ENCODE measurements around the gene EXPH5.
A peak's percentile ranks its signal among the peaks of the same experiment; 100 is the strongest.

Gene EXPH5

GRCh38 chr11:108558222-108558621 is 35.3 kb downstream of the EXPH5 start:
- H3K4me2 ChIP-seq, result no peak overlapping the region
- no peaks in the 10 kb centered on the region for H3K9me3 ChIP-seq (replicated peaks in 1 of 11)
- TF ChIP-seq Cebpa-rat (IDR thresholded peaks at IDR 0.05), result no peak
- no peaks in the 10 kb centered on the region for H4K20me1 ChIP-seq
- no peaks in the 10 kb centered on the region for H3K27me3 ChIP-seq
- H3K9ac ChIP-seq, result no peak overlapping the region
- H3K4me1 ChIP-seq, result no peaks in the 10 kb centered on the region
- no peaks in the 10 kb centered on the region for H3K36me3 ChIP-seq
- H3K27ac ChIP-seq, result no peak overlapping the region
- H3K4me3 ChIP-seq, result no peak overlapping the region

DNA sequence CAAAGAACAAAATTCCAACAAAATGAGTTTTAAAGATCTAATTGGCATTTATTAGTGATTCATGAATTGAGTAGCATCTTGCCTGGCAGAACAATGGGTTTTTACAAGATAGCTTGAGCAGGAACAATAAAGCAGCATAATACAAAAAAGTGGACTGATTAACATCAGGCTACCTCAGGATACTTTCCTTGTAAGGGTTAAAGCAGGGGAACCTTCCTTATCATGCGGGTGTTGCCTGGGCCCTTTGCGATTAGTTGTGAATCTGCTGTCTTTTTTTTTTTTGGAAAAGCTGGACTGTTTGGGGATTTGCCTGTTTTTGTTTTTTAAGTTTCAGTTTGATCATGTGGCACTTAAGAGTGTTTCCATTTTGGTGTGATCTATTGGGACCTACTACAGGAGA is 37.5 kb downstream of the EXPH5 start:
- no peak for TF ChIP-seq Cebpa-rat (IDR thresholded peaks at IDR 0.05)
- Histone ChIP-seq H3K9ac (no peak overlapping the region), H3K27me3 (no peaks in the 10 kb centered on the region), H3K4me2 (no peak overlapping the region), H3K27ac (no peak overlapping the region), H3K9me3 (replicated peaks in 1 of 11) (no peaks in the 10 kb centered on the region), H3K4me1 (peaks cover 0 to 9% (median 0%) of the 10 kb centered on the region in 10 experiments; a peak in 4 of 20 replicates), H3K4me3 (no peak overlapping the region), H3K36me3 (no peaks in the 10 kb centered on the region), H4K20me1 (no peaks in the 10 kb centered on the region)

- H3K9ac ChIP-seq, result no peak overlapping the region
- no peaks in the 10 kb centered on the region for H3K9me3 ChIP-seq (replicated peaks in 1 of 11)
- H3K36me3 ChIP-seq, result no peaks in the 10 kb centered on the region
- H3K4me3 ChIP-seq, result no peak overlapping the region
- H3K27me3 ChIP-seq, result no peaks in the 10 kb centered on the region
- H3K27ac ChIP-seq, result no peak overlapping the region
- H3K4me1 ChIP-seq, result peaks cover 0 to 19% (median 0%) of the 10 kb centered on the region in 10 experiments; a peak in 4 of 20 replicates
- TF ChIP-seq Cebpa-rat (IDR thresholded peaks at IDR 0.05), result no peak
- H4K20me1 ChIP-seq, result no peaks in the 10 kb centered on the region
- peak overlapping the region in 1 of 11 experiments; percentile 31; a peak in 2 of 22 replicates for H3K4me2 ChIP-seq
These were observed 41.7 kb downstream of the EXPH5 start for GRCh38 chr11:108551651-108552462.

- Histone ChIP-seq H3K27ac (no peak overlapping the region), H3K27me3 (no peaks in the 10 kb centered on the region), H3K4me3 (no peak overlapping the region), H3K4me2 (no peak overlapping the region), H3K4me1 (peaks cover 0 to 19% (median 0%) of the 10 kb centered on the region in 10 experiments; a peak in 4 of 20 replicates), H4K20me1 (no peaks in the 10 kb centered on the region), H3K9me3 (replicated peaks in 1 of 11) (no peaks in the 10 kb centered on the region), H3K9ac (no peak overlapping the region), H3K36me3 (no peaks in the 10 kb centered on the region)
- TF ChIP-seq Cebpa-rat (IDR thresholded peaks at IDR 0.05), result no peak
These were observed 44.2 kb downstream of the EXPH5 start for GRCh38 chr11:108549319-108549885.

DNA sequence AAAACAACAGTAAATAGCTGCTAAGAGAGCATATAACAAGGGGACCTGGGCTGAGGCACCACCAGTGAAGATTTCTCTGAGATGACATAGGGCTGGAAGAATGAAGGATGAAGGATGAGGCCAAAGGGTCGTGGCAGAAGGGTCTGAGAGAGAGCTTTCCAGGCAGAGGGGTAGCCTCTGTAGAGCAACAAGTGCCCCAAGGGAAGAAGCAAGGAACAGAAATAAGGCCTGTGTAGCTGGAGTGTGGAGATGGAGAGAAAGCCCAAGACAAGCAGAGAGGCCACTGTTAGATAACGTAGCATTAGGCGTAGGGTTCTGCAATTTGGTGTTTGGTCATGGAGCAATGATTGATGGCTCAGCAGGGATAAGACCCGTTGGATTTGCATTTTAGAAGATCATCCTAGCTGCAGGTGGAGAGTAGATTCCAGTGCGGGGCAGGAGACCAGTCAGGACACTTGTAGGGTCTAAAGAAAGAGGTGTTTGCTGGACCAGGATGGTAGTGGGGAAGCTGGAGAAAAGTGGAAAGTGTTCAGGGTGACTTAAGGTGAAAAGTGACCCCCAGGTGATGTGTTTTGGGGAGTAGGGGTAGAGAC is 47.6 kb downstream of the EXPH5 start:
- Histone ChIP-seq H3K4me2 (no peak overlapping the region), H4K20me1 (no peaks in the 10 kb centered on the region), H3K9ac (no peak overlapping the region), H3K9me3 (replicated peaks in 1 of 11) (no peaks in the 10 kb centered on the region), H3K27me3 (no peaks in the 10 kb centered on the region), H3K4me3 (no peak overlapping the region), H3K36me3 (no peaks in the 10 kb centered on the region), H3K27ac (no peak overlapping the region), H3K4me1 (peaks cover 0 to 10% (median 0%) of the 10 kb centered on the region in 10 experiments; a peak in 3 of 20 replicates)
- no peak for TF ChIP-seq Cebpa-rat (IDR thresholded peaks at IDR 0.05)

DNA sequence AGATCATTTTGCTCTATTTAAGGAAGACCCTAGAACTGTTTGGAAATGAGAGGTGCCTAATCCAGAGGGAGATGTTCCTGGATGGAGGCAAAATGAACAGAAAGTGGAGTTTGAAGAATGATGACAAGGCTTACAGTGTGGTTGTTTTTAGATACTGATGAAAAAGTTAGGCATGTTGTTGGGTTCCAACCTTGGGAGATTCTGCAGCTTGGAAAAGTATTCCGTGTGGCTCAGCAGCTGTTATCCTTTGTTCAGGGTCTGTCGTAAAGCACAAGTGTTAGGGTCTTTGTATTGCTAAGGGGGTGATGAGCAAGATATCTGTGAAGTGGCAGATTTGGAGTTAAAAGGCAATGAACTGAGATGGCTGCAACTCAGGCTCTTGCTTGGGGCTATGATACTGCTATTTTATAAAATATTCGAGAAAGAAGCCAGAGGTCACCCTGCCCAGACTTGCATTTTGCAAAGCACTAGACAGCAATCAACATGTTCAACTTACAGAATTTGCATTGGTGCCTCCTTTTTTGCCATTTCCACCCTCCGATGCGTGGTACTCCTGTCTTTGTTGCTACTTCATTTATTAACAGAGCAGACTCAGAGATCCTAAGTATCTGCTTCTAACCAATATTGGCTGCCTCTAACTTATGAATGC is 50.1 kb downstream of the EXPH5 start:
- H3K27me3 ChIP-seq, result no peaks in the 10 kb centered on the region
- no peaks in the 10 kb centered on the region for H3K4me1 ChIP-seq
- H3K4me2 ChIP-seq, result no peak overlapping the region
- no peak overlapping the region for H3K9ac ChIP-seq
- no peaks in the 10 kb centered on the region for H3K9me3 ChIP-seq (replicated peaks in 1 of 11)
- H3K36me3 ChIP-seq, result no peaks in the 10 kb centered on the region
- H3K4me3 ChIP-seq, result no peak overlapping the region
- no peaks in the 10 kb centered on the region for H4K20me1 ChIP-seq
- no peak overlapping the region for H3K27ac ChIP-seq
- TF ChIP-seq Cebpa-rat (IDR thresholded peaks at IDR 0.05), result no peak

DNA sequence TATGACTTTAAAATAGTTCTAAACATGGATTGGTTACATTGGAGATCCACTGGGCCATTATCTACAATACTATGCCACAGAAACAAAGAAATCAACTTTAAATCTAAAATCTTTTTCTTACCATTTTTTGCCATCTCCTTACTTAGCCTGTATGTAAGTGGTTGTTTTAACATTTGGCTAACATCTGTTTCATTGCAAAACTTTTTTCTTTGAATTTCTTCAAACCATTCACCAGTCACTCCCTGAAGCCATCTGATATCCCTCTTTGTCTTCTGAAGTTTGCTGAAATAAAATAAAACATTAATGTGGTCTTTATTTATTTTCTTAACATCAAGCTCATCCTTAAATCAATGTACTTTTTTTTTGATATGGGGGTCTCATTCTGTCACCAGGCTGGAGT is 52.0 kb downstream of the EXPH5 start:
- no peaks in the 10 kb centered on the region for H3K27me3 ChIP-seq

GRCh38 chr11:108538502-108538901 is 55.1 kb downstream of the EXPH5 start:
- TF ChIP-seq Cebpa-rat (IDR thresholded peaks at IDR 0.05), result no peak
- Histone ChIP-seq H3K4me1 (no peaks in the 10 kb centered on the region), H3K9ac (no peak overlapping the region), H3K27ac (no peak overlapping the region), H4K20me1 (no peaks in the 10 kb centered on the region), H3K4me2 (no peak overlapping the region), H3K9me3 (replicated peaks in 1 of 11) (no peaks in the 10 kb centered on the region), H3K4me3 (no peak overlapping the region), H3K27me3 (no peaks in the 10 kb centered on the region), H3K36me3 (no peaks in the 10 kb centered on the region)

More for the DNA sequence above, 52.0 kb downstream of the EXPH5 start:
- Histone ChIP-seq H4K20me1 (no peaks in the 10 kb centered on the region), H3K4me3 (no peak overlapping the region), H3K4me2 (no peak overlapping the region), H3K36me3 (no peaks in the 10 kb centered on the region), H3K9ac (no peak overlapping the region), H3K4me1 (no peaks in the 10 kb centered on the region), H3K27ac (no peak overlapping the region), H3K9me3 (replicated peaks in 1 of 11) (no peaks in the 10 kb centered on the region)
- TF ChIP-seq Cebpa-rat (IDR thresholded peaks at IDR 0.05), result no peak

DNA sequence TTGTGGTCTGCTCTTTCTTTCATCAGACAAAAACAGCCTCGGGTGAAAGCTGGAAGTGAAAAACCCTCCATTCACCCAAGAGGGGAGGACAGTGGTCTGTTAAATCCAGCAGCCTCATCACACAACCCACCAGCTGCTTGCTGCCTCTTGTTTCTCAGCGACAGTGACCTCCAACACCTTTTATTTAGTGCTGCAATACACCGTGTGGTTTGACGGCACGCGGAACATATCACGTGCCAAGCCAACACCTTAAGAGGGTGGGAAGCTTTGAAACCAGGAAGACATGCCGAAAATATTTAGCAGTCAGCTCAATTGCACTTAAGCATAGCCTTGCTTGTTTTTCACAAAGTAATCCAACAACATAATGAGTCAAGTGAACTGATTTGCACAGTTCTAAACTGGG is 55.5 kb downstream of the EXPH5 start:
- Histone ChIP-seq H3K4me1 (no peaks in the 10 kb centered on the region), H3K4me2 (no peak overlapping the region), H3K9ac (no peak overlapping the region), H3K9me3 (replicated peaks in 1 of 11) (no peaks in the 10 kb centered on the region), H3K4me3 (no peak overlapping the region), H3K27ac (no peak overlapping the region), H3K27me3 (no peaks in the 10 kb centered on the region), H3K36me3 (no peaks in the 10 kb centered on the region), H4K20me1 (no peaks in the 10 kb centered on the region)
- no peak for TF ChIP-seq Cebpa-rat (IDR thresholded peaks at IDR 0.05)
